Vagina (tissue), 2 donors: Measurements from ENCODE around the gene USP12. TPM values are rescaled to one million over a fixed set of nuclear protein-coding genes. Genes with fewer than 3 reads are reported as not detected.
"Not testable (repeated sequence)": the region's sequence is repeated elsewhere in the genome, so short reads cannot be mapped to it uniquely, and the experiment has no call there.

Experiments used
- DNase-seq, 2 donors: peaks; one replicate each; pipeline ENCODE4 v3.0.0-alpha.2; 2017; ENCODE audit errors: extremely low spot score in 2 of 2
- H3K27ac ChIP-seq: fragments of 200-600 bp; sonication (generic); one replicate; pipeline ENCODE4 v1.5.1; 2019
- H3K27me3 ChIP-seq: fragments of 200-600 bp; sonication (generic); one replicate; pipeline ENCODE4 v1.5.1; 2019
- H3K36me3 ChIP-seq, 2 donors: fragments of 200-600 bp; sonication (generic); one replicate each; pipeline ENCODE4 v1.5.1; 2017 to 2019
- H3K4me1 ChIP-seq: fragments of 200-600 bp; sonication (generic); one replicate; pipeline ENCODE4 v1.5.1; 2019
- H3K4me3 ChIP-seq, 2 donors: fragments of 200-600 bp; sonication (generic); 1 replicate in 1 of 2; 2 replicates in 1 of 2; pipeline ENCODE4 v1.5.1; 2016 to 2019
- H3K9me3 ChIP-seq: fragments of 200-600 bp; sonication (generic); one replicate; pipeline ENCODE4 v1.5.1; 2019
- POLR2A ChIP-seq, 2 donors: fragments of 450-650 bp; IDR thresholded peaks; one replicate each; pipeline ENCODE4 v1.6.1; 2017; ENCODE audit warnings: antibody characterized with exemption in 2 of 2, mild to moderate bottlenecking in 2 of 2, moderate library complexity in 2 of 2
- POLR2AphosphoS5 ChIP-seq, 2 donors: sonication (generic); formaldehyde crosslinking; IDR thresholded peaks; one replicate each; pipeline ENCODE4 v1.9.0; 2017; ENCODE audit warnings: antibody characterized with exemption in 2 of 2, mild to moderate bottlenecking in 2 of 2, low read depth in 1 of 2; ENCODE audit not compliant: insufficient read depth in 1 of 2
- intact Hi-C: fragments of 100-400 bp; cut with DNase I; formaldehyde crosslinking; loops from one replicate; pipeline ENCODE4 v1.15.1; 2023
- total RNA-seq: library from RNA; depleted of rRNA; stranded (reverse); fragments of >200 nt; gene quantifications from one replicate; pipeline ENCODE4 v1.2.3, GENCODE V29; 2016
- TF ChIP-seq, protein P1 (sequence below), 3 experiments: fragments of 450-650 bp in 2 of 3; fragments of 200-600 bp in 1 of 3; sonication (generic) in 1 of 3; IDR thresholded peaks; one replicate each; pipeline ENCODE4 v1.5.1; 2017 to 2019; ENCODE audit warnings: antibody characterized with exemption in 3 of 3, mild to moderate bottlenecking in 2 of 3, moderate library complexity in 2 of 3

USP12 gene, protein sequence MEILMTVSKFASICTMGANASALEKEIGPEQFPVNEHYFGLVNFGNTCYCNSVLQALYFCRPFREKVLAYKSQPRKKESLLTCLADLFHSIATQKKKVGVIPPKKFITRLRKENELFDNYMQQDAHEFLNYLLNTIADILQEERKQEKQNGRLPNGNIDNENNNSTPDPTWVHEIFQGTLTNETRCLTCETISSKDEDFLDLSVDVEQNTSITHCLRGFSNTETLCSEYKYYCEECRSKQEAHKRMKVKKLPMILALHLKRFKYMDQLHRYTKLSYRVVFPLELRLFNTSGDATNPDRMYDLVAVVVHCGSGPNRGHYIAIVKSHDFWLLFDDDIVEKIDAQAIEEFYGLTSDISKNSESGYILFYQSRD
- total RNA-seq: 20.9 TPM

DNA sequence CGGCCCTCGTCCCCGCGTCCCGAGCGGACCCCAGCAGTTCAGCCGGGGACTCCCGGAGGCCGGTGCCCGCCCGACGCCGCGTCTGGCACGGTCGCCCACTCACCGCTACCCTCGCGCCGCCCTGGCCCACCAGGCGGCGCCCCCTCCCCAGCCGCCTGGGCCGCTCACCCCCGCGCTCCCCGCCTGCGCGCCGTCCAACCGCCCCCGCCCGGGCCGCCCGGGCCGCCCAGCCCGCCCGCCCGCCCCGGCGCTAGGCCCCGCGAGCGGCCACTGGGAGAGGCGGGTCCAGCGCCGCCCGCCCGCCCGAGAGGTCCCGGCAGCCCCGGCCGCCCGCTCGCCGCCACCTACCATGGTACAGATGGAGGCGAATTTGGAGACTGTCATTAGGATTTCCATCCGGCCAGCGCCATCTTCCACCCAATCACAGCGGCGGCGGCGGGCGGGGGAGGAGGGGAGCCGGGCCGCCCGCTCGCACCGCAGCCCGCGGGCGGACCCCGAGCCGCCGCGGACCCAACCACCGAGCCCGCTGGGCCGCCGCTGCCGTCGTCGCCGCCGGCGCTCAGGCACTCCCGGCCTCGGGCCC, at the start of gene USP12:
TSS of gene USP12 (minus strand) at position 568 of the 583 bp plus-strand sequence. CDS start at position 396, 172 bp downstream.
- Histone ChIP-seq H3K4me3 (peak within 1 kb of the TSS; percentile 76 to 98), H3K4me1 (peaks cover 33% of the 10 kb centered on the region), H3K27me3 (no peaks in the 10 kb centered on the region), H3K36me3 (no peaks in the 10 kb centered on the region), H3K9me3 (no peaks in the 10 kb centered on the region), H3K27ac (peak within 1 kb of the TSS; percentile 96)
- intact Hi-C loops: loop anchor here (5.0 kb wide), 2 partner anchors 81 to 101 kb away; partner anchors contain the start of genes RASL11A and RPL21
- TF ChIP-seq POLR2A (IDR thresholded peaks at IDR 0.05) (peak in 1 of 2 donors; percentile 52), POLR2AphosphoS5 (IDR thresholded peaks at IDR 0.05; ENCODE audit: insufficient read depth in 1 of 2, low read depth in 1 of 2) (no peak)
- TF ChIP-seq, protein P1, sequence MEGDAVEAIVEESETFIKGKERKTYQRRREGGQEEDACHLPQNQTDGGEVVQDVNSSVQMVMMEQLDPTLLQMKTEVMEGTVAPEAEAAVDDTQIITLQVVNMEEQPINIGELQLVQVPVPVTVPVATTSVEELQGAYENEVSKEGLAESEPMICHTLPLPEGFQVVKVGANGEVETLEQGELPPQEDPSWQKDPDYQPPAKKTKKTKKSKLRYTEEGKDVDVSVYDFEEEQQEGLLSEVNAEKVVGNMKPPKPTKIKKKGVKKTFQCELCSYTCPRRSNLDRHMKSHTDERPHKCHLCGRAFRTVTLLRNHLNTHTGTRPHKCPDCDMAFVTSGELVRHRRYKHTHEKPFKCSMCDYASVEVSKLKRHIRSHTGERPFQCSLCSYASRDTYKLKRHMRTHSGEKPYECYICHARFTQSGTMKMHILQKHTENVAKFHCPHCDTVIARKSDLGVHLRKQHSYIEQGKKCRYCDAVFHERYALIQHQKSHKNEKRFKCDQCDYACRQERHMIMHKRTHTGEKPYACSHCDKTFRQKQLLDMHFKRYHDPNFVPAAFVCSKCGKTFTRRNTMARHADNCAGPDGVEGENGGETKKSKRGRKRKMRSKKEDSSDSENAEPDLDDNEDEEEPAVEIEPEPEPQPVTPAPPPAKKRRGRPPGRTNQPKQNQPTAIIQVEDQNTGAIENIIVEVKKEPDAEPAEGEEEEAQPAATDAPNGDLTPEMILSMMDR (IDR thresholded peaks at IDR 0.05): no peak
- no peak for DNase-seq

DNA sequence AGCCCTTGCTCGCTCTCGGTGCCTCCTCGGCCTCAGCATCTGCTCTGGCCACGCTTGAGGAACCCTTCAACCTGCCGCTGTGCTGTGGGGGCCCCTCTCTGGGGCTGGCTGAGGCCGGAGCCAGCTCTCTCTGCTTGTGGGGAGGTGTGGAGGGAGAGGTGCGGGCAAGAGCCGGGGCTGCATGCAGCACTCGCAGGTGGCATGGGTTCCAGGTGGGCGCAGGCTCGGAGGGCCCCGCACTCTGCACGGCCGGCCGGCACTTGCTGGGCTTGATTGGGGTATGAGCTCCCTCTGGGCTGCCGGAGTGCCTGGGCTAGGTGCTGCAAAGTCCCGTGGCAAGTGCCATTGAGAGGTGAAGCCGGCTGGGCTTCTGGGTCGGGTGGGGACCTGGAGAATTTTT, 48.0 kb upstream of the USP12 start:
- Histone ChIP-seq H3K27me3 (no peaks in the 10 kb centered on the region), H3K9me3 (no peaks in the 10 kb centered on the region), H3K36me3 (no peaks in the 10 kb centered on the region), H3K27ac (no peak overlapping the region), H3K4me1 (no peaks in the 10 kb centered on the region), H3K4me3 (no peak overlapping the region)
- TF ChIP-seq POLR2A (IDR thresholded peaks at IDR 0.05) (no peak), POLR2AphosphoS5 (IDR thresholded peaks at IDR 0.05; ENCODE audit: insufficient read depth in 1 of 2, low read depth in 1 of 2) (no peak)
- TF ChIP-seq, protein P1 (IDR thresholded peaks at IDR 0.05): no peak
- intact Hi-C loops: no loop called here
- no peak for DNase-seq

DNA sequence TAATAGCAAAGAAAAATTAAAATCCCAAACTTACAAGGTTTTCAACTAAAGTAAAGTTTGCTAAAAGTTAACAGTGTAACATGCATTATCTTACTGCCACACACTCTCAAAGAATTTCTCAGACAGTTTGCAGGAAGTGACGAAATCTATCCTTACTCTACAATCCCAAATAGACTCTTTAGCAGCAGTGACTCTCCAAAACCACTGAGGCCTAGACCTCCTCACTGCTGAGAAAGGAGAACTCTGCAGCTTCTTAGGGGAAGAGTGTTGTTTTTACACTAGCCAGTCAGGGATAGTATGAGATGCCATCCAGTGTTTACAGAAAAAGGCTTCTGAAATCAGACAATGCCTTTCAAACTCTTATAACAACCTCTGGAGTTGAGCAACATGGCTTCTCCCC, 47.2 kb upstream of the USP12 start:
- H3K27me3 ChIP-seq, DNase-seq, intact Hi-C loops: not testable (repeated sequence)

DNA sequence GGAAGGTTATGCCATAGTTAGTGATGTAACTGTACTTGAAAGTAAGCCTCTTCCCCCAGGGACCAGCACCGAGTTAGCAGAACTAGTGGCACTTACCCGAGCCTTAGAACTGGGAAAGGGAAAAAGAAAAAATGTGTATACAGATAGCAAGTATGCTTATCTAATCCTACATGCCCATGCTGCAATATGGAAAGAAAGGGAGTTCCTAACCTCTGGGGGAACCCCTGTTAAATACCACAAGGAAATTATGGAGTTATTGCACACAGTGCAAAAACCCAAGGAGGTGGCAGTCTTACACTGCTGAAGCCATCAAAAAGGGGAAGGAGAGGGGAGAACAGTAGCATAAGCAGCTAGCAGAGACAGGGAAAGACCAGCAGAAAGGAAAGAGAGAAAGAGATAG, 46.2 kb upstream of the USP12 start:
- intact Hi-C loops: not testable (repeated sequence)

More for the DNA sequence above, 47.2 kb upstream of the USP12 start:
- H3K4me1 ChIP-seq, H3K9me3 ChIP-seq, H3K36me3 ChIP-seq, H3K27ac ChIP-seq, H3K4me3 ChIP-seq: not testable (repeated sequence)

DNA sequence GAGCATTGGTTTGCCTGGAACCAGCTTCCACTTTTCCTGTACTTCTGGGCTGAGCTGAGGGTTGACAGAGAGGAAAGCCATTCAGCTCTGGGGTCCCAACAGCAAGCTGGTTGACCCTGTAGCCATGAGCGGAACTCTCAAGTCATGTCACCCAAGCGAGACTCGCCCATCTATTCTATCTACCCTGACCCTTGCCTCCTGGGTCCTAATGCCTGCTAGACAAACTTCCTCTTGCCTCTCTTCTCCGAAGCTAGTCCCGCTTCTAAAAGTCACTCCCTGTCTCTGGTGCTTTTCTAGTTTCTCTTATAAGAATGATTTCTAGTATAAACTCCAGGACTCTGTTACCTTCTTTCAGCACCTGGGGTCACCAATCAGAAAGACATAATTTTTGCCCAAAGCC, 41.8 kb upstream of the USP12 start:
- H3K4me1 ChIP-seq, H3K36me3 ChIP-seq, H3K4me3 ChIP-seq, DNase-seq, intact Hi-C loops, H3K9me3 ChIP-seq, H3K27me3 ChIP-seq, H3K27ac ChIP-seq: not testable (repeated sequence)

More for the DNA sequence above, 46.2 kb upstream of the USP12 start:
- not testable (repeated sequence) for DNase-seq, H3K36me3 ChIP-seq, H3K27me3 ChIP-seq, H3K4me1 ChIP-seq, H3K9me3 ChIP-seq, H3K27ac ChIP-seq, H3K4me3 ChIP-seq

DNA sequence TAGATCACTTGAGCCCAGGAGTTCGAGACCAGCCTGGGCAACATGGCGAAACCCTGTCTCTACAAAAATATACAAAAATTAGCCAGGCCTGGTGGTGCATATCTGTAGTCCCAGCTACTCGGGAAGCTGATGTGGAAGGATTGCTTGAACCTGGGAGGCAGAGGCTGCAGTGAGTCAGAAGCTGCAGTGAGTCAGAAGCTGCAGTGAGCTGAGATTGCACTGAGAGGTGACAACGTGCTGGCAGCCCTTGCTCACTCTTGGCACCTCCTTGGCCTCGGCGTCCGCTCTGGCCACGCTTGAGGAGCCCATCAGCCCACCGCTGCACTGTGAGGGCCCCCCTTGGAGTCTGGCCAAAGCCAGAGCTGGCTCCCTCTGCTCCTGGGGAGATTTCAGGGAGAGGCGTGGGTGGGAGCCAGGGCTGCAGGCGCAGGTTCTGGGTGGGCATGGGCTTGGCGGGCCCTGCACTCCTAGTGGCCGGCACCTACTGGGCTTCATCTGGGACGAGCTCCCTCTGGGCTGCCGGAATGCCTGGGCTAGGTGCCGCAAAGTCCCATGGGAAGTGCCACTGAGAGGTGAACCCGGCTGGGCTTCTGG, 40.3 kb upstream of the USP12 start:
- no peak overlapping the region for H3K27ac ChIP-seq
- H3K9me3 ChIP-seq: no peaks in the 10 kb centered on the region
- no peaks in the 10 kb centered on the region for H3K27me3 ChIP-seq
- no peak overlapping the region for H3K4me3 ChIP-seq
- H3K36me3 ChIP-seq: no peaks in the 10 kb centered on the region
- no peak for DNase-seq
- intact Hi-C loops: no loop called here
- TF ChIP-seq POLR2AphosphoS5 (IDR thresholded peaks at IDR 0.05; ENCODE audit: insufficient read depth in 1 of 2, low read depth in 1 of 2) (no peak), POLR2A (IDR thresholded peaks at IDR 0.05) (no peak)
- TF ChIP-seq, protein P1 (IDR thresholded peaks at IDR 0.05): no peak
- no peaks in the 10 kb centered on the region for H3K4me1 ChIP-seq
